ENCODE results near the gene UBALD1. TPM values are rescaled to one million over a fixed set of nuclear protein-coding genes. Genes with fewer than 3 reads are reported as not detected.
"Not testable (repeated sequence)": the region's sequence is repeated elsewhere in the genome, so short reads cannot be mapped to it uniquely, and the experiment has no call there.

Gene UBALD1
- total RNA-seq, 1 donor, result 9.4 TPM

- TF ChIP-seq CTCF (IDR thresholded peaks at IDR 0.05; ENCODE audit: extremely low read depth, low read depth, low read length), result no peak
- H3K79me2 ChIP-seq (ENCODE audit: insufficient read depth, low read length), result no peaks in the 10 kb centered on the region
- DNase-seq (ENCODE audit: insufficient read length, low spot score, missing footprints), result no peak
- H3K4me2 ChIP-seq (ENCODE audit: insufficient read depth, low read length), result no peak overlapping the region
- no peak overlapping the region for H3K4me3 ChIP-seq (ENCODE audit: insufficient read depth, low read length)
- H3K9me3 ChIP-seq (ENCODE audit: low read depth, low read length), result no peaks in the 10 kb centered on the region
- no peaks in the 10 kb centered on the region for H4K20me1 ChIP-seq (ENCODE audit: insufficient read depth, low read length)
- no peak overlapping the region for H3K27ac ChIP-seq (ENCODE audit: low read depth, low read length)
- H3K27me3 ChIP-seq (ENCODE audit: insufficient read depth, low read length), result no peaks in the 10 kb centered on the region
- H3K4me1 ChIP-seq (ENCODE audit: insufficient read depth, low read length), result no peaks in the 10 kb centered on the region
- H2AFZ ChIP-seq (ENCODE audit: low read length), result no peak overlapping the region
- H3K36me3 ChIP-seq (ENCODE audit: insufficient read depth, low read length), result no peaks in the 10 kb centered on the region
These were observed 38.7 kb downstream of the UBALD1 start for GRCh38 chr16:4576008-4576407.

GRCh38 chr16:4574919-4575705 lies 39.6 kb downstream of the UBALD1 start:
- no peaks in the 10 kb centered on the region for H3K36me3 ChIP-seq (ENCODE audit: insufficient read depth, low read length)
- H3K4me2 ChIP-seq (ENCODE audit: insufficient read depth, low read length), result no peak overlapping the region
- no peaks in the 10 kb centered on the region for H3K79me2 ChIP-seq (ENCODE audit: insufficient read depth, low read length)
- no peaks in the 10 kb centered on the region for H3K9me3 ChIP-seq (ENCODE audit: low read depth, low read length)
- no peaks in the 10 kb centered on the region for H4K20me1 ChIP-seq (ENCODE audit: insufficient read depth, low read length)
- peak; percentile 51 for DNase-seq (ENCODE audit: insufficient read length, low spot score, missing footprints)
- H3K27ac ChIP-seq (ENCODE audit: low read depth, low read length), result no peak overlapping the region
- H3K4me1 ChIP-seq (ENCODE audit: insufficient read depth, low read length), result no peaks in the 10 kb centered on the region
- no peak for TF ChIP-seq CTCF (IDR thresholded peaks at IDR 0.05; ENCODE audit: extremely low read depth, low read depth, low read length)
- no peak overlapping the region for H3K4me3 ChIP-seq (ENCODE audit: insufficient read depth, low read length)
- no peak overlapping the region for H2AFZ ChIP-seq (ENCODE audit: low read length)
- H3K27me3 ChIP-seq (ENCODE audit: insufficient read depth, low read length), result no peaks in the 10 kb centered on the region

- H2AFZ ChIP-seq (ENCODE audit: low read length); H3K36me3 ChIP-seq (ENCODE audit: insufficient read depth, low read length); H3K4me1 ChIP-seq (ENCODE audit: insufficient read depth, low read length); H3K79me2 ChIP-seq (ENCODE audit: insufficient read depth, low read length); H3K4me2 ChIP-seq (ENCODE audit: insufficient read depth, low read length); H3K27ac ChIP-seq (ENCODE audit: low read depth, low read length); H3K9me3 ChIP-seq (ENCODE audit: low read depth, low read length); H3K27me3 ChIP-seq (ENCODE audit: insufficient read depth, low read length); H3K4me3 ChIP-seq (ENCODE audit: insufficient read depth, low read length); H4K20me1 ChIP-seq (ENCODE audit: insufficient read depth, low read length); DNase-seq (ENCODE audit: insufficient read length, low spot score, missing footprints): not testable (repeated sequence)
These were observed 40.8 kb downstream of the UBALD1 start for GRCh38 chr16:4573926-4574325.

- no peak overlapping the region for H3K4me2 ChIP-seq (ENCODE audit: insufficient read depth, low read length)
- no peak overlapping the region for H2AFZ ChIP-seq (ENCODE audit: low read length)
- no peak for TF ChIP-seq CTCF (IDR thresholded peaks at IDR 0.05; ENCODE audit: extremely low read depth, low read depth, low read length)
- no peak for DNase-seq (ENCODE audit: insufficient read length, low spot score, missing footprints)
- no peaks in the 10 kb centered on the region for H4K20me1 ChIP-seq (ENCODE audit: insufficient read depth, low read length)
- no peaks in the 10 kb centered on the region for H3K27me3 ChIP-seq (ENCODE audit: insufficient read depth, low read length)
- H3K79me2 ChIP-seq (ENCODE audit: insufficient read depth, low read length), result no peaks in the 10 kb centered on the region
- H3K9me3 ChIP-seq (ENCODE audit: low read depth, low read length), result no peaks in the 10 kb centered on the region
- H3K27ac ChIP-seq (ENCODE audit: low read depth, low read length), result no peak overlapping the region
- no peak overlapping the region for H3K4me3 ChIP-seq (ENCODE audit: insufficient read depth, low read length)
- no peaks in the 10 kb centered on the region for H3K4me1 ChIP-seq (ENCODE audit: insufficient read depth, low read length)
- no peaks in the 10 kb centered on the region for H3K36me3 ChIP-seq (ENCODE audit: insufficient read depth, low read length)
These were observed 42.0 kb downstream of the UBALD1 start for GRCh38 chr16:4572715-4573114.
